ENCODE measurements around the gene APBB1IP.

Gene APBB1IP

DNA sequence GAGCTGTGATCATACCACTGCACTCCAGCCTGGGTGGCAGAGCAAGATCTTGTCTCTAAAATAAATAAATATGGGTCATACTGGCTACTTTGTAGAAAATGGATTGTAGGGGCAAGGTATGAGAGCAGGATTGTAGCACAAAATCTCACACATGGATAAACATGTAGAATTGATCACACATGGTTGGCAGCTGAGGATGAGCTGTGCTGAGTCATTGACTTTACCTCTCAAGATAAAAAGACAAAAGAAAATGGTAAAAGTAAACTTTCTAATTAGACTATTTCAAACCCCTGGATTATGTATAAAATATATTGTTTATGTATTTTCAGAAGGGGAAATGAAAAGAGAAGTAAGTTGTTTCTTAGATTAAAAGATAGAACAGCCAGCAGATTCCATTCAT is 69.3 kb downstream of the APBB1IP start:
- no peaks in the 10 kb centered on the region for H4K20me1 ChIP-seq (ENCODE audit: control insufficient read depth, insufficient read depth, low read depth, low read length)
- H3K36me3 ChIP-seq (ENCODE audit: control insufficient read depth, low read length): peaks cover 89% of the 10 kb centered on the region
- H3K4me1 ChIP-seq (ENCODE audit: control insufficient read depth, low read length): no peaks in the 10 kb centered on the region

DNA sequence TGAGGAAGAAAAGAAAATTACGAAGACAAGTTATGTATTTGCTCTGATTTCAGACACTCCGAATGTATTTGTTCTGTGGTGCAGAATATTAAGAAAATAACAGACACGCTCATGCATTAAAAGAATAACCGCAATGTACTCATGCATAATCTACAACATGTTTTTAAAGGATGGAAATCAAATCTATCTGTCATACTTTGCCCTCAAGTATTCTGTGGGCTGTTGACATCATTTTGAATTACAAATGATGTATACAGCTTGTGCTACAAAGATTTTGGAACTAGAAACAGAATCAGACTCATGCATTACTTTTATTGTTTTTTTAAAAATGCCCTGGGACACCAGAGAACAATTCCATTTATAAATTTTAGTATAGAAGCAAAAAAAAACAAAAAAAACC is 69.9 kb downstream of the APBB1IP start:
- peaks cover 89% of the 10 kb centered on the region for H3K36me3 ChIP-seq (ENCODE audit: control insufficient read depth, low read length)
- H3F3A ChIP-seq (ENCODE audit: control insufficient read depth, insufficient read depth): no peaks in the 10 kb centered on the region; the same call in 1 of the 2 replicates
- H4K20me1 ChIP-seq (ENCODE audit: control insufficient read depth, insufficient read depth, low read depth, low read length): no peaks in the 10 kb centered on the region
- no peaks in the 10 kb centered on the region for H3K4me1 ChIP-seq (ENCODE audit: control insufficient read depth, low read length)
- TF ChIP-seq, protein P1, sequence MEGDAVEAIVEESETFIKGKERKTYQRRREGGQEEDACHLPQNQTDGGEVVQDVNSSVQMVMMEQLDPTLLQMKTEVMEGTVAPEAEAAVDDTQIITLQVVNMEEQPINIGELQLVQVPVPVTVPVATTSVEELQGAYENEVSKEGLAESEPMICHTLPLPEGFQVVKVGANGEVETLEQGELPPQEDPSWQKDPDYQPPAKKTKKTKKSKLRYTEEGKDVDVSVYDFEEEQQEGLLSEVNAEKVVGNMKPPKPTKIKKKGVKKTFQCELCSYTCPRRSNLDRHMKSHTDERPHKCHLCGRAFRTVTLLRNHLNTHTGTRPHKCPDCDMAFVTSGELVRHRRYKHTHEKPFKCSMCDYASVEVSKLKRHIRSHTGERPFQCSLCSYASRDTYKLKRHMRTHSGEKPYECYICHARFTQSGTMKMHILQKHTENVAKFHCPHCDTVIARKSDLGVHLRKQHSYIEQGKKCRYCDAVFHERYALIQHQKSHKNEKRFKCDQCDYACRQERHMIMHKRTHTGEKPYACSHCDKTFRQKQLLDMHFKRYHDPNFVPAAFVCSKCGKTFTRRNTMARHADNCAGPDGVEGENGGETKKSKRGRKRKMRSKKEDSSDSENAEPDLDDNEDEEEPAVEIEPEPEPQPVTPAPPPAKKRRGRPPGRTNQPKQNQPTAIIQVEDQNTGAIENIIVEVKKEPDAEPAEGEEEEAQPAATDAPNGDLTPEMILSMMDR (IDR thresholded peaks at IDR 0.05; ENCODE audit: low read depth, low read length, poor library complexity, severe bottlenecking): no peak
- no peak for TF ChIP-seq EZH2phosphoT487 (IDR thresholded peaks at IDR 0.05; ENCODE audit: borderline replicate concordance, low read length)
- H3K4me3 ChIP-seq (ENCODE audit: low read length): no peak overlapping the region
- no peak overlapping the region for H3K27ac ChIP-seq (ENCODE audit: low read depth, low read length)
- H3K27me3 ChIP-seq (ENCODE audit: control insufficient read depth, low read length): no peaks in the 10 kb centered on the region
- H3K9me3 ChIP-seq (ENCODE audit: control insufficient read depth, insufficient read depth, low read length): no peaks in the 10 kb centered on the region
- no peak overlapping the region for H3K4me2 ChIP-seq (ENCODE audit: low read length)
- H3K9me2 ChIP-seq (replicated peaks; ENCODE audit: control insufficient read depth, low read length): no peaks in the 10 kb centered on the region
- H3K79me2 ChIP-seq (ENCODE audit: control insufficient read depth, low read length): no peaks in the 10 kb centered on the region

More for the DNA sequence above, 69.3 kb downstream of the APBB1IP start:
- no peak overlapping the region for H3K4me2 ChIP-seq (ENCODE audit: low read length)
- no peak for TF ChIP-seq EZH2phosphoT487 (IDR thresholded peaks at IDR 0.05; ENCODE audit: borderline replicate concordance, low read length)
- TF ChIP-seq, protein P1 (IDR thresholded peaks at IDR 0.05; ENCODE audit: low read depth, low read length, poor library complexity, severe bottlenecking): no peak
- no peaks in the 10 kb centered on the region for H3K9me3 ChIP-seq (ENCODE audit: control insufficient read depth, insufficient read depth, low read length)
- H3K4me3 ChIP-seq (ENCODE audit: low read length): no peak overlapping the region
- no peaks in the 10 kb centered on the region; the same call in 1 of the 2 replicates for H3F3A ChIP-seq (ENCODE audit: control insufficient read depth, insufficient read depth)
- H3K79me2 ChIP-seq (ENCODE audit: control insufficient read depth, low read length): no peaks in the 10 kb centered on the region
- no peak overlapping the region for H3K27ac ChIP-seq (ENCODE audit: low read depth, low read length)
- H3K27me3 ChIP-seq (ENCODE audit: control insufficient read depth, low read length): no peaks in the 10 kb centered on the region
- no peaks in the 10 kb centered on the region for H3K9me2 ChIP-seq (replicated peaks; ENCODE audit: control insufficient read depth, low read length)

DNA sequence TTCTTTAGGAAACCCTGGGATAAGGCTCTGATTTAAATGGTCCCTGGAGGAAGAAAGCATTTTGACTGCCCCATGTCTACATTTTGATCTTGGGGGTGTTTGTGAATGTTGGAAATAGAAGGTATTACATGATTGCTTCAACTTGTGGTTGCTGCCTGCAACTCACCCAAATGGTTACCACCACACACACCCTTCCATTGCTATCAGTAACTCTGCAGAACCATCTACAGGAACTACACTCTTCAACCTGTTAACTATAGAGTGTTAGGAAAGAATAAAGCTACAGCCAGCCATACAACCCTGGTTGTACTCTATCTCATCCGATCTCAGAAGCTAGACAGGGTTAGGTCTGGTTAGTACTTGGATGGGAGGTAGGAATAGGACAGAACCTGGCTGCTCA is 71.2 kb downstream of the APBB1IP start:
- no peak for TF ChIP-seq EZH2phosphoT487 (IDR thresholded peaks at IDR 0.05; ENCODE audit: borderline replicate concordance, low read length)
- TF ChIP-seq, protein P1 (IDR thresholded peaks at IDR 0.05; ENCODE audit: low read depth, low read length, poor library complexity, severe bottlenecking): no peak
- H3K4me3 ChIP-seq (ENCODE audit: low read length): no peak overlapping the region
- no peaks in the 10 kb centered on the region for H3K9me3 ChIP-seq (ENCODE audit: control insufficient read depth, insufficient read depth, low read length)
- no peaks in the 10 kb centered on the region for H3K4me1 ChIP-seq (ENCODE audit: control insufficient read depth, low read length)
- H3K79me2 ChIP-seq (ENCODE audit: control insufficient read depth, low read length): no peaks in the 10 kb centered on the region
- no peak overlapping the region for H3K4me2 ChIP-seq (ENCODE audit: low read length)
- H3K36me3 ChIP-seq (ENCODE audit: control insufficient read depth, low read length): peaks cover 90% of the 10 kb centered on the region
- no peaks in the 10 kb centered on the region for H3K9me2 ChIP-seq (replicated peaks; ENCODE audit: control insufficient read depth, low read length)
- no peaks in the 10 kb centered on the region; the same call in 1 of the 2 replicates for H3F3A ChIP-seq (ENCODE audit: control insufficient read depth, insufficient read depth)
- no peaks in the 10 kb centered on the region for H4K20me1 ChIP-seq (ENCODE audit: control insufficient read depth, insufficient read depth, low read depth, low read length)
- H3K27me3 ChIP-seq (ENCODE audit: control insufficient read depth, low read length): no peaks in the 10 kb centered on the region
- H3K27ac ChIP-seq (ENCODE audit: low read depth, low read length): no peak overlapping the region

Measured in DOHH2 (cell line).